GDM1 (cell line): ENCODE results near the gene B3GAT1.

ENCODE experiments used
- DNase-seq: peaks from one replicate; lab custom pipeline; 2025; lab: John Stamatoyannopoulos, UW

Gene B3GAT1

DNA sequence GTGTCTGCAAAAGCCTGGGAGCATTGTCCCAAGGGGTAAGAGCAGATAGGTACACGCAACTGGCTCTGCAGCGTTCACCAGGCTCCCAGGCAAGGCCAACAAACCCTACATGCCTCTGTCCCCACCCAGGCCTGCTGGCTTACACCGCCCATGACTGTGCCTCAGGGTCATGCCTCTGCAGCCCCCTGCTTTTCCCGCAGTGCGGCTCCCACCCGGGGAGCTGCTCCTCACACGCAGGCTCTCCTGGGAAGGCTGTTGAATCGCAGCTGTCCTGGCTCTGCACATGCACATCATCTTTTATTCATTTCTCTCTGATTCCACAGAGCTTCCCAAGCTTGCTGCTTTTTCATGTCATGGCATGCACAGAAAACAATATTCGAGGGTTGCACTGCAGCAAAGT, 29.2 kb upstream of the B3GAT1 start:
- no peak for DNase-seq

DNA sequence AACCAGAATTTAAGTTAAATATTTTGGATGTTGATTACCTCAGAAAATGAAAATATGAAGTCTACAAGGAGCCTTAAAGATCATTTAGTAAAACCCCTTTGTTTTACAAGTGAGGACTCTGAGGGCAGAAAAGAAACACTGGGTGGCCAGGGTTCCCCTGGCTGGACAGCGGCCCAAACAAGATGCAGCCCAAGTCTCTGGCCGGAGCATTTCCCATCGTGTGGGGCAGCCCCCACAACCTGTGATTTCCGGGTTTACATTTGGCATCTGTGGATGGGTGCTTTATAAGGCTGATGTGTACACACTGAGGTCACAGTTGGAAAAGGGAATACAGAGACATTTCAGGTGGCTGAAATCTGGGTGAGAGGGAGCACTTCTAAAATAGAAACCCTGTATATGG, 28.8 kb upstream of the B3GAT1 start:
- no peak for DNase-seq

DNA sequence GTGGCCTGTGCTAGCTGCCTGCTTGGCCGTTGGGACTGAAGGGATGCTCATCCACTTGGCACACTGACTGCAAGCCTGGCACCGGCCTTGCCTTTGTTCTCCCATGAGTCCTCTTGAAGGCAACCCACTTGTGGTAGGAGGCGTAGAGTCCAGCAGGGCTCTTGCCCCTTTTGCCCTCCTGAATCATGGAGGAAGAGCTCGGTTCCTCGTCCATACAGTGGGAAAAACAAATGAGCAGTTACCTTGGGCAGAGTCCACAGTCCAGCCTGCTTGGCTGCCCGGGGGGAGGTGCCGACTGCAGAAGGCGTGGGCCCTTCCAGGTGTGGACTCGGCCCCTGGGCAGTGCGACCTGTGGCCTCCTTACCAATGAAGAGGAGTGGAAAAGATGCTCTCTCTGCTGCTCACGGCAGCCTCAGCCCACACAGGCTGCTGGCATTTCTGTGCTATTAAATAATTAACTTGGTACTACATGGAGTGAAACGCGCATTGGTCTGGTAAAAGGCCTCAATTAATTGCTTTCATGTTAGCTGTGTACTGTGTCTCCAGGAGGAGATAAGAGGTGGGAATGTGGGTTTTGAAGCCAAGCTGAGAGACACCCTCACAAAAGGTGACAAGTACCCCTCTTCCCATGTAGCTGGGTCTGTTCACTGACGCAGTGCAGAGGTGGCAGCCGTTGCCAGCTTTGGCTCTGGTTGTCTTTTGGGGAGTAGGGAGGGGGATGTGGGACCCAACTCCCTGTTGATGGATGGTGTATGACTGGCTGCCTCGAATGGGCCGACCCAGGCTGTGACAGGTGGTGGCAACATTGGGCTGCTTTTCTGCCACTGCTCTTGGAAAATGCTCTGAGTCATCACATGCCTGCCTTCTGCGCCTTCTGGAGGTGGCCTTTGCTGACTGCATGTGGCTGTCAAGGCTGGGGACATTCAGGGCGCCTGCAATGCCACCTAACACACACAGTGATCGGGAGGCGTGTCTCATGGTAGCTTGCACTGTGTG, 26.8 kb upstream of the B3GAT1 start:
- DNase-seq = no peak

GRCh38 chr11:134437821-134438220, 25.8 kb upstream of the B3GAT1 start:
- no peak for DNase-seq

- no peak for DNase-seq
Measured at GRCh38 chr11:134436781-134437180, 24.7 kb upstream of the B3GAT1 start.

GRCh38 chr11:134433806-134434205, 21.8 kb upstream of the B3GAT1 start:
- DNase-seq = no peak

- no peak for DNase-seq
Measured at GRCh38 chr11:134433251-134433650, 21.2 kb upstream of the B3GAT1 start.

- no peak for DNase-seq
Measured at GRCh38 chr11:134432776-134433175, 20.7 kb upstream of the B3GAT1 start.

GRCh38 chr11:134429106-134429505, 17.1 kb upstream of the B3GAT1 start:
- no peak for DNase-seq

GRCh38 chr11:134425816-134426536, 13.9 kb upstream of the B3GAT1 start:
- no peak for DNase-seq

- no peak for DNase-seq
Measured at GRCh38 chr11:134425413-134425812, 13.4 kb upstream of the B3GAT1 start.

DNA sequence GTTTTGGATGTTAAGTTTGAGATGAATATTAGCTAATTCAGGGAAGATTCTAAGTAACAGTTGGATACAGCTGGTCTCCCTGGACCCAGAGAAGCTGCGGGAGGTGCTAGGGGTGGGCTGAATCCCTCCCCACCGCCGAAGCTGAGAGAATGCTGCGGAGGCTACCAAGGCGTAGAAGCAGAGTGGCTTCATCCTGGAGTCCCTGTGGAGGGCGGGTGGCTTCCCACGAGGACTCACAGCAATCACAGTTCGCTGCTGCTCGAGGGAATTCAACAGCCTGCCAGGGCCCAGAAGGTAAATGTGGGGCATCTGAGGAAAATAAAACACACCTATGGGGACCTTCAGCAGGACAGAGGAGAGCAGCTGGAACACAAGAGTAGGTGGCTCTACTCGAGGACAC, 11.1 kb upstream of the B3GAT1 start:
- no peak for DNase-seq

DNA sequence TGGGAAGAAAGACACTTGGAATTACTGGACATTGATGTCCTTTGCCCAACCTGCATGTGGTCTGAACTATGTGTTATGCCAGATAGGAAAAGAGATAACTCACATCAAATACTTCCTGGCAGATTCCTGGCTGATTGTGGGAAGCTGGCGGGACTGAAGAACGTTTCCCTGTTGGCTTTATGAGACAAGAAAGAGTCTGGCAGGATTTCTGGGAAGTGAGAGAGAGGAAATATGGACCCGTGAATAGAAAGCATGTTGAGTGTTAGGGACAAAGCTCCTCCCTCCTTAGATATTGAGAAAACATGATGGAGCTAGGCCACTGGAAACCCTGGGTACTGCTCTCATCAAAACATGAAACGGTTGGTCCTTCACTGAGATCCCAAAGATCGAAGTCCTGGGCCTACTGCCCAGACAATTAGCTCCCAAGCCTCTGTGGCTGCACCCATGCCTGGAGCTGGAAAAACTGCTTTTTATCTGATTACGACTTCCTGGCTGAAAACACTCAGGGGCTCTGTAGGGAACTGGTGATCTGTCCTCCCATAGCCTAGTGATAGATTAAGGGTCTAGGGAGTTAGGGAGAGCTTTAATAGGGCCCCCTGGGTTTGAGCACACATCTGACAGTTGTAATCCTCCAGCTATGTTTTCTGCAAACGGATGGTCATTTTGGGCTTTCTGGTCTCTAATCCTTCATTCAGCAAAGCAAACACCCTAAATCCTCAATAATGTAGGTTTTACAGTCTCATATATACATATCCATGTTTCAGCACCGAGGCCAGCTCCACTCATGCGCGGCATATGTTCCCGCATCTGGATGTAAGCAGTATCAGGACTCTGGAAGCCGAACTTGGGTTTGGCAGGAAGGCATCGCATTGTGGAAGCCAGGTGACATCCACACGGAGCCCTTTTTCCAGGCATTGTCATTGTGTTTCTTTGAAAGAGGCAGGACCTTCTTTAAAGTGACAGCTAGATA, 6.1 kb upstream of the B3GAT1 start:
- DNase-seq = no peak

DNA sequence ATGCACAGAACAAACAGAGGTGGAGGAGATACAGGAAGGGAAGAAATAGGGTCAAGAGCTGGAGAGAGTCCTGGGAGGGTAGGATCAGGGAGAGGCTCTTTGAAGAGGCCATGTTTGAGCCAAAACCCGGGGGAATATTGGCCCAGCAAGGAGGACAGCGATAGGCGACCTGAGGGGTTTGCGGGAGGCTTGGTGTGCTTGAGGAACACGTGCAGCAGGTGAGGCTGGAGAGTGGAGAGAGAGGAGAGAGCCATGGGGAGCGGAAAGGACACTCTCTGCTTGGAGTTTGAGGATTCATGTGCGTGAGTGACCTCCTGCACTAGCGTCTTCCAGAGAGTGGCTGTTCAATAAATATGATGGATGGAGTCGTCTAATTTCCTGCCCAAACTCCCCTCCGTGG, 4.7 kb upstream of the B3GAT1 start:
- DNase-seq = no peak

- no peak for DNase-seq
Measured at GRCh38 chr11:134414766-134415765, 3.0 kb upstream of the B3GAT1 start.

DNA sequence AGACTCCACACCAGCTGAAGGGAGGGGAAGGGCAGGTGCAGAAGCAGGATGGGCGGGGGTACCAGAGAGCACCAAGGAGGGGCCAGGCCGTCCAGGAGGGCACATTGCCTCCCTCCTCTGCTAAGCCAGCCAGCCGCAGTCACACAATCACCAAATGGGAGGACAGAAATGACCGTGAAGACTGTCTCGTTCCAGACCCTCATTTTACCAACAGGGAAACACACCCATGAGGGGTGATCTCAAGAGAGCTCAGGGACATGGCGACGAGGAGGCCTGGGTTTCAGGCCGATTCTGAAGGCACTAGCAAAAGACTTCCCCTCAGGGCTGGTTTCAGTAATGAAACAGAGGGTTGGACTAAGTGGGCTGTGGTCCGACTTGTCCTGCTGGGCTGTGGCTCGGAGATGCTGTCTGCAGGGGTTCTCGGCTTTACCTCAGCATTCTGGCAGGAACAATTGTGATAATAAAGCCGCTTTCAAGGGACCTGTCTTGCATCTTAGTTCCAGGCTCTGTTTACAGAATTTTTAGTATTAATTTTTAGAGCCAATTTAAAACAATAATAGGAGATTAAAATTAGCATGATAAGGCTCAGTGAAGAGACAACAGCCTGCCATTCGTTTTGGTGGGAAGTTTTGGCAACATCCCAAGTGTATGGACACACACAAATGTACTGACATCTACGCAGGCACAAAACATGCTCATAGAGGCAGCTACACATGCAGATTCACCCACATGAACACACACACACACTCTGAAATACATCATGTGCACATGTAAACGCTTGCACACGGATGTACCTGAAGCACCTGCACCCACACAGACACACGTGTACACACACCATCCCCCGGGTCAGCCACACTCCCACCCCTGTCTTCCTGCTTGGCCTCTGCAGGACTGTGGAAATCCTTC, 2.0 kb upstream of the B3GAT1 start:
- DNase-seq = no peak

GRCh38 chr11:134413043-134413825, 1.2 kb upstream of the B3GAT1 start:
- no peak for DNase-seq

DNA sequence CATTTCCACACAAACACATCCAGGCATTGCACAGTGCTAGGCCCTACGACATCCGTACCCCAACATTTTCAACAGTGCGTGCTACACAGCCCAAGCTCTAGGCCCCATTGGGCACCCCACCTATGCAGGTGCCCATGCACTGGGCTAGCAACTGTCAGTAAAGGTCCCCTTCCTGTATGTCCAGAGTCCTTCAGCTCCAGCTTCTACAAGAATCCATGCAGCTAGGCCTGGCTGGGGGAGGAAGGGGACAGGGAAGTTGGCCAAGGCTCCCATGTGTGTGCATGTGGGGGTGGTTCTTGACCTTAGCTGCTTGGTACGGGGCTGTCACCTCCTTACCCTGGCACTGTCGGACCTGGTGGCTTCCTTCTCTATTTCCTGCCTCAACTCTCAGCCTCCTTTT, 1.3 kb downstream of the B3GAT1 start:
- DNase-seq = no peak
